ENCODE data around the gene CBARP. TPM values are rescaled to one million over a fixed set of nuclear protein-coding genes. Genes with fewer than 3 reads are reported as not detected.
A peak's percentile ranks its signal among the peaks of the same experiment; 100 is the strongest.

The CBARP gene
- total RNA-seq, 2 experiments from 2014 or later = 0.49 to 0.86 TPM

DNA sequence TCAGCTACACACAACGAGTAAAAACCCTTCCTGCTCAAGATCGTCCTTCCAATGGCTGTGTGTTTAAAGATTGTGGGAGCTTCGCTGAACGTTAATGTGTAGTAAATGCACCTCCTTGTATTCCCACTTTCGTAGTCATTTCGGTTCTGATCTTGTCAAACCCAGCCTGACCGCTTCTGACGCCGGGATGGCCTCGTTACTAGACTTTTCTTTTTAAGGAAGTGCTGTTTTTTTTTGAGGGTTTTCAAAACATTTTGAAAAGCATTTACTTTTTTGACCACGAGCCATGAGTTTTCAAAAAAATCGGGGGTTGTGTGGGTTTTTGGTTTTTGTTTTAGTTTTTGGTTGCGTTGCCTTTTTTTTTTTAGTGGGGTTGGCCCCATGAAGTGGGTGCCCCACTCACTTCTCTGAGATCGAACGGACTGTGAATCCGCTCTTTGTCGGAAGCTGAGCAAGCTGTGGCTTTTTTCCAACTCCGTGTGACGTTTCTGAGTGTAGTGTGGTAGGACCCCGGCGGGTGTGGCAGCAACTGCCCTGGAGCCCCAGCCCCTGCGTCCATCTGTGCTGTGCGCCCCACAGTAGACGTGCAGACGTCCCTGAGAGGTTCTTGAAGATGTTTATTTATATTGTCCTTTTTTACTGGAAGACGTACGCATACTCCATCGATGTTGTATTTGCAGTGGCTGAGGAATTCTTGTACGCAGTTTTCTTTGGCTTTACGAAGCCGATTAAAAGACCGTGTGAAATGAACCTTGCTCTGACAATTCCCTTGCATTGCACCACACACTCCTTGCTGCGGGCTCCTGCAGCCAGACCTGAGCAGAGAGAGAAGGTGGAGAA, 34.8 kb upstream of the CBARP start:
- Mint-ChIP-seq H3K27me3 (no peaks in the 10 kb centered on the region), H3K9me3 (no peaks in the 10 kb centered on the region), H3K27ac (peak overlapping the region; percentile 51), H3K36me3 (ENCODE audit: low read depth) (peaks cover 55% of the 10 kb centered on the region), H3K4me3 (peak overlapping the region; percentile 74), H3K4me1 (ENCODE audit: low read depth) (peaks cover 60% of the 10 kb centered on the region)
- CTCF ChIA-PET = interaction anchor here (0.6 to 5.6 kb wide), 4 partner anchors 28 to 171 kb away, joined by 3 to 65 read pairs (median 3); no protein-coding TSS in a partner anchor
- intact Hi-C loops (cut with micrococcal nuclease) = loop anchor here (10.0 kb wide), 1 partner anchor 92 kb away; no protein-coding TSS in a partner anchor
- TF ChIP-seq, protein P1, sequence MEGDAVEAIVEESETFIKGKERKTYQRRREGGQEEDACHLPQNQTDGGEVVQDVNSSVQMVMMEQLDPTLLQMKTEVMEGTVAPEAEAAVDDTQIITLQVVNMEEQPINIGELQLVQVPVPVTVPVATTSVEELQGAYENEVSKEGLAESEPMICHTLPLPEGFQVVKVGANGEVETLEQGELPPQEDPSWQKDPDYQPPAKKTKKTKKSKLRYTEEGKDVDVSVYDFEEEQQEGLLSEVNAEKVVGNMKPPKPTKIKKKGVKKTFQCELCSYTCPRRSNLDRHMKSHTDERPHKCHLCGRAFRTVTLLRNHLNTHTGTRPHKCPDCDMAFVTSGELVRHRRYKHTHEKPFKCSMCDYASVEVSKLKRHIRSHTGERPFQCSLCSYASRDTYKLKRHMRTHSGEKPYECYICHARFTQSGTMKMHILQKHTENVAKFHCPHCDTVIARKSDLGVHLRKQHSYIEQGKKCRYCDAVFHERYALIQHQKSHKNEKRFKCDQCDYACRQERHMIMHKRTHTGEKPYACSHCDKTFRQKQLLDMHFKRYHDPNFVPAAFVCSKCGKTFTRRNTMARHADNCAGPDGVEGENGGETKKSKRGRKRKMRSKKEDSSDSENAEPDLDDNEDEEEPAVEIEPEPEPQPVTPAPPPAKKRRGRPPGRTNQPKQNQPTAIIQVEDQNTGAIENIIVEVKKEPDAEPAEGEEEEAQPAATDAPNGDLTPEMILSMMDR (IDR thresholded peaks at IDR 0.05) = no peak
- ATAC-seq (no peak), DNase-seq (no peak)
- POLR2A ChIA-PET = interaction anchor here (1.1 to 2.1 kb wide), 6 partner anchors 13 to 181 kb away, joined by 3 to 7 read pairs (median 4); partner anchors contain the start of gene MIDN

DNA sequence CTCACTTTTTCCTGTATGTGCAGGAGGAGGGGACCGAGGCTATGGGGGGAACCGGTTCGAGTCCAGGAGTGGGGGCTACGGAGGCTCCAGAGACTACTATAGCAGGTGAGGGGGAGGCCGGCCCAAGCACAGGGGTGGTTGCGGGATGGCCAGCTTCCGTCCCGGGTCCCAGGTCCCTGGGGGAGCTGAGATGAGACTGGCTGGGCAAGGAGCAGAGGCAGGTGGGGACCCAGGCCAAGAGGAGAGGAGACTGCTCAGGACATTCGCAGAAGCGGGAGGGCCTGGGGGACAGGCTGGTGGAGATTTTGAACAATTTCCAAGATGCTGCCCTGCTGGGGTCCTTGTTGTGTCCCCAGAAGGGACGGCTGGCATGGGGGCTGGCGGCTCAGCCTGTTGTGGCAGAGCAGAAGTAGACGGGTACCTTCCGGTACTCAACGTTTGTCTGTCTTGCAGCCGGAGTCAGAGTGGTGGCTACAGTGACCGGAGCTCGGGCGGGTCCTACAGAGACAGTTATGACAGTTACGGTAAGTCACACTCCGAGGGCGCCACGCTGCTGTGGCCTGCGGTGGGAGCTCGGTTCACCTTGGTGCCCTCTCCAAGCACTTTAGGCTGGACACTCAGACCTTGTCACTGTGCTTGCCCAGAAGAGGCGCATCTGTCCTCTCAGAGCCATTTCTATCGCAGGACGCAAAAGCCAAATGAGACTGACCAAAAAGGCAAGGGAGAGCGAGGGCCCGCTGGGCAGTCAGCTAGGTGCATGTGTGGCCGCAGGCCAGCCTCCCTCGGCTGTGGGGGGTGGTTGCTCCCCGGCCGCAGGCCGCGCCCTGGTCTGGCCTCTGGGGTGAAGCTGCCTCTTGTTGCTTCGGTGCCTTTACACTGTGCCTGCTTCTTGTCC, 34.0 kb upstream of the CBARP start:
- intact Hi-C loops (cut with micrococcal nuclease) = loop anchor here (10.0 kb wide), 1 partner anchor 93 kb away; no protein-coding TSS in a partner anchor
- Mint-ChIP-seq H3K27me3 (no peaks in the 10 kb centered on the region), H3K9me3 (no peaks in the 10 kb centered on the region), H3K36me3 (ENCODE audit: low read depth) (peaks cover 51% of the 10 kb centered on the region), H3K4me1 (ENCODE audit: low read depth) (peaks cover 64% of the 10 kb centered on the region), H3K4me3 (peak overlapping the region; percentile 94), H3K27ac (peak overlapping the region; percentile 95)
- ChIA-PET CTCF (interaction anchor here (5.6 kb wide), 1 partner anchor 27 kb away, joined by 65 read pairs; no protein-coding TSS in a partner anchor), POLR2A (interaction anchor here (0.8 to 2.1 kb wide), 6 partner anchors 12 to 181 kb away, joined by 3 to 7 read pairs (median 4); no protein-coding TSS in a partner anchor)
- ATAC-seq = no peak
- DNase-seq = no peak
- TF ChIP-seq, protein P1 (IDR thresholded peaks at IDR 0.05) = no peak

DNA sequence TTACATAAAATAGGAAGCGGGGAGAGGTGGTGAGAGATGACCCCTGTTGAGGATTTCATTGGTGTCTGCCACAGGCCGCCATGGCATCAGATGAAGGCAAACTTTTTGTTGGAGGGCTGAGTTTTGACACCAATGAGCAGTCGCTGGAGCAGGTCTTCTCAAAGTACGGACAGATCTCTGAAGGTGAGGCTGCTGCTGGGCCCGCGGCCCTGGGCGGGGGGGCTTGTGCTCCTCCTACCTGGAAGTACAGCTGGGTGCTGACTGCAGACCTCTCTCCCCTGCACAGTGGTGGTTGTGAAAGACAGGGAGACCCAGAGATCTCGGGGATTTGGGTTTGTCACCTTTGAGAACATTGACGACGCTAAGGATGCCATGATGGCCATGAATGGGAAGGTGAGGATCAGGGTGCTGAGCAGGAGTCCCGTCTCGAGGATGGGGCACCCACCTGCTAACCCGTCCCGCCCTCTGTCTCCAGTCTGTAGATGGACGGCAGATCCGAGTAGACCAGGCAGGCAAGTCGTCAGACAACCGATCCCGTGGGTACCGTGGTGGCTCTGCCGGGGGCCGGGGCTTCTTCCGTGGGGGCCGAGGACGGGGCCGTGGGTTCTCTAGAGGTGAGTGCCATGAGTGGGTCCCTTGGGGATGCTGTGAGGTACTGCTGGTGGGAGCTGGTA, 33.2 kb upstream of the CBARP start:
- intact Hi-C loops (cut with micrococcal nuclease) = loop anchor here (10.0 kb wide), 1 partner anchor 94 kb away; no protein-coding TSS in a partner anchor
- ATAC-seq = no peak
- Mint-ChIP-seq H3K36me3 (ENCODE audit: low read depth) (peaks cover 47% of the 10 kb centered on the region), H3K4me1 (ENCODE audit: low read depth) (peaks cover 62% of the 10 kb centered on the region), H3K27me3 (no peaks in the 10 kb centered on the region), H3K27ac (peak overlapping the region; percentile 95), H3K9me3 (no peaks in the 10 kb centered on the region), H3K4me3 (peak overlapping the region; percentile 94)
- TF ChIP-seq, protein P1 (IDR thresholded peaks at IDR 0.05) = no peak
- ChIA-PET CTCF (interaction anchor here (5.6 kb wide), 1 partner anchor 27 kb away, joined by 65 read pairs; no protein-coding TSS in a partner anchor), POLR2A (interaction anchor here (0.9 to 2.1 kb wide), 3 partner anchors 15 to 93 kb away, joined by 3 to 7 read pairs (median 5); no protein-coding TSS in a partner anchor)
- no peak for DNase-seq

DNA sequence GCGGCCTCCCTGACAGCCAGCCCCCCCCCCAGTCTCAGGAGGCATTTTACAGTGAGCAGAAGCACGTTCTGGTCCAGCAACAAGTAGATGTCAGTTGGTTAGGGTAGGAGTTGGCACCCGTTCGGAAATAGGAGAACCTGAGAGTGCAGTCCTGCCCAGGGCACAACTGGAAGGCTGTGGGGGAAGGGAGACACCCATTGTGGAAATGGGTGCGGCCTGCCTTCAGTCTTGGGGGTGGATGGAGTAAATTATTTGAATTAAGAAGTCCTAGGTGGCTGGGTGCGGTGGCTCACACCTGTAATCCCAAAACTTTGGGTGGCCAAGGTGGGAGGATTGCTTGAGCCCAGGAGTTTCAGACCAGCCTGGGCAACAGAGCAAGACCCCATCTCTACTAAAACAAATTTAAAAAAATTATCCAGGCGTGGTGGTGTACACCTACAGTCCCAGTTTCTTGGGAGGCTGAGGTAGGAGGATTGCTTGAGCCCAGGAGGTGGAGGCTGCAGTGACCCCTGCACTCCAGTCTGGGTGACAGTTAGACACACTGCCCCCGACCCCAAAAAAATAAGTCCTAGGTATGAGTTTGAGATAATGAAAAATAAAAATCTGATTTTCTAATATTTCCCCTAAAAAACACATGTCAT, 32.5 kb upstream of the CBARP start:
- Mint-ChIP-seq H3K27me3 (no peaks in the 10 kb centered on the region), H3K4me3 (peak overlapping the region; percentile 94), H3K4me1 (ENCODE audit: low read depth) (peaks cover 67% of the 10 kb centered on the region), H3K9me3 (no peaks in the 10 kb centered on the region), H3K27ac (peak overlapping the region; percentile 95), H3K36me3 (ENCODE audit: low read depth) (peaks cover 47% of the 10 kb centered on the region)
- DNase-seq = no peak
- CTCF ChIA-PET = no interaction called here
- TF ChIP-seq, protein P1 (IDR thresholded peaks at IDR 0.05) = no peak
- intact Hi-C loops (cut with micrococcal nuclease) = loop anchor here (10.0 kb wide), 1 partner anchor 94 kb away; no protein-coding TSS in a partner anchor
- no peak for ATAC-seq
- POLR2A ChIA-PET = interaction anchor here (1.1 to 1.7 kb wide), 7 partner anchors 11 to 203 kb away, joined by 3 to 22 read pairs (median 5); partner anchors contain the start of gene ARHGAP45

All from activated CD8-positive, alpha-beta T cell treated with anti-CD3 and anti-CD28 coated beads for 36 hours (primary cell).